HG02884 (cell line): ENCODE results near the gene ETS2.

Experiments
- ATAC-seq: cut with Tn5 transposase; IDR thresholded peaks from one replicate; pipeline ENCODE4 v1.9.1; 2021; ENCODE audit warnings: mild to moderate bottlenecking, moderate library complexity; ENCODE audit not compliant: unreplicated experiment

The ETS2 gene

GRCh38 chr21:38777015-38777414 is 28.7 kb upstream of the ETS2 start:
- ATAC-seq, result no peak

DNA sequence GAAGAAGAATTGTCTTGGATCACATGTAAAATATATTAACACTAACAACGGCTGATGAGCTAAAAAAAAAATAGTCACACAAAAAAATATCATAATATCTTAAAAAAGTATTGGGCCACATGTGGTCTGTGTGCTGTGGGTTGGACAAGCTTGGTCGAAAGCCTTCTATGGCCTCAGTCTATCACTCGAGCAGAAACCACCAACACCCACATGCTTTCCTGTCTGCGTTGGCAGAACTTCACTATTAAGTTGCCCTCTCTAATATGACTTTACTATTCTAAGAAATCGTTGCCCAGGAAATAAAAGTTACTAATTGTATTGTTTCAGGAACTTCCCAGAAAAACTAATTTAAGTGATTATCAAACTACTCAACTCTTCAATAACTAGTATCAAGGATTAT is 28.2 kb upstream of the ETS2 start:
- ATAC-seq, result no peak

- peak; percentile 83 for ATAC-seq
Measured at GRCh38 chr21:38780879-38781278, 24.9 kb upstream of the ETS2 start.

- no peak for ATAC-seq
Measured at GRCh38 chr21:38784458-38785266, 21.1 kb upstream of the ETS2 start.

- ATAC-seq, result no peak
Measured at GRCh38 chr21:38785483-38785882, 20.2 kb upstream of the ETS2 start.

GRCh38 chr21:38787016-38787415 is 18.7 kb upstream of the ETS2 start:
- no peak for ATAC-seq

DNA sequence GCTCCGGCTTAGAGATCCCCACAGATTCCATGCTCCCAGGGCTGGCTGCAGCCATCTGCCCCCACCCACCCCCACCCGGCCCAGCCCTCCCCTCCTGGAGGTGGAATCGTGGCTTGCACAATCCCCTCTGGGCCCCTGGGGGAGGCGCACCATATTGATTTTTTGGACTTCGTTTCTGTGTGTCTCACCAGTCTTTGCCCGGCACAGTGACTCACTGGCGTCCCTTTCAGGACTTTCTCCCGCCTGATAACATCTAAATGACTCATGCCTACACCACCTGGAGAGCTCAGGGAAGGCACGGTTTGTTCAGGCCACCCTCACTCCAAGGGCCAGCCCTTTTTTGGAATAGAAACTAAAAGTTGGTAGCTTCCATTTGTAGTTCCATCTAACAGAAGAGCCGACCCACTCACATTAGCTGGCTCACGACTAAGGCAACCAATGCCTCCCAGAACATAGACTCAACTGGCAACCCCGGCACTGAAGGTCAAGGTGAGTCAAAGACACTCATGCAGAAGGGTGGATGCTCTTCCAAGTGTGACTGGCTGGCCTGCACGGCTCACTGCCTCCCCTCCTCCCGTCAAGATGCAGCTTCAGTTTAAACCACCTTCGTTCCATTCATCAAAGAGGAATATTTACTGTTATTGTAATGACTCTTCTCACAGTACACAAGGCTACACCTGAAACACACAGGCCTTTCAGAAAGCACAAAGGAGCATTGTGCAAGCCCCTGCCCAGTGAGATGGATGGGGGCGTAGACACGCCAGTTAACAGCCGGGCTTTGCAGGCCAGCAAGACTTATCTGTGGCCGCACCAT is 18.1 kb upstream of the ETS2 start:
- ATAC-seq, result no peak

DNA sequence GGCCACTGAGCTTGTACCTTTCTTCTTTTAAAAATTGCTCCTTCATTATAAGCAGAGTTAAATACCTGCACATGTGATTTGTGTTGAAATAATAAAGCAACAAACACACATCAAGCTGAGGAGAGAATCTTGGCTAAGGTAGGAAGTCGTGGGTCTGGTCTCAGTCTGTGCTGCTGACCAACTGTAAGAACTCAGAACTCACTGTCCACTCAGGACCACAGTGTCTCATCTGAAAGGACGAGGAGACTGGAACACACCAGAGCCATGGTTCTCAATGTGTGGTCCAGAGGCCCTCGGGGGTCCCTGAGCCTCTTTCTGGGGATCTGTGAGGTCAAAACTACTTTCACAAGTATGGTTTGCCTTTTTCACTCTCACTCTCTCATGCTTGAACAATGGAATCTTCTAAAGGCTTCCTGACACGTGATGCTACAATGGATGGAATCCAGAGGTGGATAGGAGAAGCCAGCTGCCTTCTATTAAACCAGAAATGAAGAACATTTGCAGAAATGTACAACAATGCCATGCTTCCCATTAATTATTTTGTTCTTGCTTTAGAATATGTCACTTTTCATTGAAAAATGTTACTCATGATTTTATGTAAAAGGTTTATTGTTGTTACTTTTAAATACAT is 17.3 kb upstream of the ETS2 start:
- no peak for ATAC-seq

GRCh38 chr21:38789275-38789674 is 16.5 kb upstream of the ETS2 start:
- ATAC-seq, result no peak

DNA sequence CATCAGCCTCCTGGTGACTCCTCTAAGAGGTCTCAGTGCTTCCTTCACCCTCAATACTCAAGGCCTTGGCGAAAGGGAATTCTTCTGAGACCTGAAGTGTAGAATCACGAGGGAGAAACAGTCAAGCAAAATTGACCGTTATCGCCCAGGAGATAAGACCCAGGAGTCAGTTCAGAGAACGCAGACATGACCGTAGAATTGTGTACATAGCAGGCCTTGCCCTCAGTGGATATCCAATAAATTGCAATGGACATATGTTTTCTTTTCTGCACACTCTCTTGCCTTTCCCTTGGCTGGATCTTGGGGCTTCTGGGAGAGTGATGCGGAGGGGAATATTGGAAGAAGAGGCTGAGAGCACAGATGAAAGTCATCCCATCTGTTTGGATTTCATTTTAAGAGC is 15.7 kb upstream of the ETS2 start:
- no peak for ATAC-seq

DNA sequence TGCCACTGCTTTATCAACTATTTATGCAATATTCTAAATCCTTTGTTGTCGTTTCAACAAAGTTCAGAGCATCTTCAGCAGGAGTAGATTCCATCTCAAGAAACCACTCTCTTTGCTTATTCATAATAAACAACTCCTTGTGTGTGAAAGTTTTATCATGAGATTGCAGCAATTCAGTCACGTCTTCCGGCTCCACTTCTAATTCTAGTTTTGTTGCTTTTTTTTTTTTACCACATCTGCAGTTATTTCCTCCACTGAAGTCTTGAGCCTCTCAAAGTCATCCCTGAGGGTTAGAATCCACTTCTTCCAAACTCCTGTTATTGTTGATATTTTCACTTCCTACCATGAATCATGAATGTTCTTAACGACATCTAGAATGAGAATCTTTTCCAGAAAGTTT is 14.8 kb upstream of the ETS2 start:
- ATAC-seq, result no peak

GRCh38 chr21:38792676-38793459 is 12.9 kb upstream of the ETS2 start:
- ATAC-seq, result no peak

DNA sequence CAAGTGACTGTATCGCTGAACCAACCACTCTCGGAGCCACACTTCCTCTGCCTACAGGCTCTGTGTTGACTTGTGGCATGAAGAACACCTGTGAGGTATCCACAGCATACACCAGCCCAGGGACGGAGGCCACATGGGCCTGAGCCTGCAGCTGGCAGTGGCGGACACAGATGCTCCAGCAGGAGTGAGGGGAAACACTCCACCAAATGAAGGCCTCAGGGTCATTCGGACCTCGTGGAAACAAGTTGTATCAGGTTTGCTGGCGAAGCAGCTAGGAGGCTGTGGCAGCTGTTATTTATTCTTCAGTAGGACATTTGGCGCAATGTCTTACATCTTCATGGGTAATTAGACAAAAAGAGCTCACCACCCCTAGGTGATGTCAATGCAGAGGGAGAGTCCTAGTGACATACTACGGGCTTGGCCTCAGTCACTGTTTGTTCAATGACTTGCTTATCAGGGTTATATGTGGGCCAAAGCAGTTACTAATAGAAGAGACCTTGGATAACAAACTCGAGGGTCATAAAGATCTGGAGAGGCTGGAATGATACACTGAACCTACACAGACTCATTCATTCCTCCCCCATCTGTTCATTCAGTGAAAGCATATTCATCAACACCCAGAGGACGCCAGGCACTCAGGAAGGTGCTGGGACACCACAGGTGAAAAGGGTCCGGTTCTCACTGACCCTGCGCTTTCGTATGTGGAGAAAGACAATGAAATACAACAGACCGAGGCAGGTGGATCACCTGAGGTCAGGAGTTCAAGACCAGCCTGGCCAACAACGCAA is 11.6 kb upstream of the ETS2 start:
- ATAC-seq, result no peak

- no peak for ATAC-seq
Measured at GRCh38 chr21:38794978-38795377, 10.8 kb upstream of the ETS2 start.

- no peak for ATAC-seq
Measured at GRCh38 chr21:38795475-38795874, 10.3 kb upstream of the ETS2 start.

DNA sequence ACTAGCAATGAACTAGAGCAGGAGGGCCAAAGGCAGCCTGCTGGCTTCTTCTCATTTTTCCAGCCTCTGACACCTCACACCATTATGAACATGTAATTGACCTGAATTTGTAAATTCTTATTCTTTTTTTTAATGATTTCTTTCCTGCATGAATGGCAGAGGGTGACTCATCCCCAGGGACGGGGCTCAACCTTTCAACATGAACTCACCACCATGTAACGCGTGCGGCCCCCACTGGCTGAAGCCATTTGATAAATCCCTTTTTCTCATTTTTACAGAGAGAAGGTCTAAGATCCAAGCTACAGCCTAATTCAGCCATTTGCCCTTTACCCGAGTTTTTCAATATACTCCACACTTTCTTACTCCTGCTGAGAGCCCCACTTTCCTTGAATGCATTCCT is 9.3 kb upstream of the ETS2 start:
- no peak for ATAC-seq

GRCh38 chr21:38797470-38797869 is 8.3 kb upstream of the ETS2 start:
- ATAC-seq, result no peak

- no peak for ATAC-seq
Measured at GRCh38 chr21:38798081-38798480, 7.6 kb upstream of the ETS2 start.

DNA sequence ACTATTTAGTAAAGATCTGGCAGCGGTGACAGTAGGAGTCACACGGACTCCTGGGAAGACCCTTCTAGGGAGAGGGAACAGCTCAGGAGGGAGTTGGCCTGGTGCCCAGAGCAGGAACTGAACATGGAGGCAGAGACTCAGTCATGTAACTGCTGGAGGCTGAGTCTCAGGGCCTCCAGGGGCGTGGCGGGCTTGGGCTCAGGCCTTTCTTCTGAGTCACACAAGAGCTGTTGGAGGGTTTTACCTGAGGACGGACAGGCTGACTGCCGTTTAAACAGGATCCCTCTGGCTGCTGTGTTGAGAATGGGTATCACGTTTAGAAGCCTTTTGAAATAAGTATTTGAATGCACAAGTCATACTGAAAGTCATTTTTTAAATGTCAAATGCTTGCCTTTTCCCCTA is 7.2 kb upstream of the ETS2 start:
- peak; percentile 74 for ATAC-seq

- no peak for ATAC-seq
Measured at GRCh38 chr21:38800046-38800758, 5.5 kb upstream of the ETS2 start.
